ENCODE measurements around the gene AREL1.

GRCh38 chr14:74650927-74651686 lies 61.8 kb downstream of the AREL1 start:
- TF ChIP-seq POLR2A (IDR thresholded peaks at IDR 0.05; ENCODE audit: borderline replicate concordance, extremely low read depth, insufficient read depth, insufficient read length) = no peak
- TF ChIP-seq CTCF (IDR thresholded peaks at IDR 0.05 in 2 of 3, conservative IDR thresholded peaks at IDR 0.05 in 1 of 3; ENCODE audit: borderline replicate concordance in 1 of 3, insufficient read depth in 1 of 3, low read depth in 2 of 3, low read length in 2 of 3) = no peak
- no peak for TF ChIP-seq ATF3 (IDR thresholded peaks at IDR 0.05)
- TF ChIP-seq SP1 (IDR thresholded peaks at IDR 0.05; ENCODE audit: low read depth) = no peak
